Hepatocyte (in vitro differentiated cells): ENCODE measurements around the gene C8G. TPM values are rescaled to one million over a fixed set of nuclear protein-coding genes. Genes with fewer than 3 reads are reported as not detected.
A peak's percentile ranks its signal among the peaks of the same experiment; 100 is the strongest.

Source experiments
- DNase-seq: peaks from one replicate; pipeline ENCODE4 v3.0.0-alpha.2; 2016; ENCODE audit warnings: low spot score
- H2AFZ ChIP-seq: fragments of 200-600 bp; sonication (generic); 2 replicates; pipeline ENCODE4 v1.6.0; 2016; ENCODE audit warnings: antibody characterized with exemption, mild to moderate bottlenecking
- H3K27ac ChIP-seq: fragments of 200-600 bp; sonication (generic); 2 replicates; pipeline ENCODE4 v1.5.1; 2016; ENCODE audit warnings: mild to moderate bottlenecking
- H3K27me3 ChIP-seq: fragments of 200-600 bp; sonication (generic); 2 replicates; pipeline ENCODE4 v1.6.1; 2016
- H3K36me3 ChIP-seq: fragments of 200-600 bp; sonication (generic); replicated peaks from 2 replicates; pipeline ENCODE4 v1.5.1; 2016; ENCODE audit warnings: low read depth; ENCODE audit not compliant: insufficient read depth
- H3K4me1 ChIP-seq: fragments of 200-600 bp; sonication (generic); 2 replicates; pipeline ENCODE4 v1.5.1; 2016; ENCODE audit warnings: mild to moderate bottlenecking, moderate library complexity; ENCODE audit not compliant: insufficient read depth
- H3K4me2 ChIP-seq: fragments of 200-600 bp; sonication (generic); 2 replicates; pipeline ENCODE4 v1.6.0; 2016
- H3K4me3 ChIP-seq: fragments of 200-600 bp; sonication (generic); 2 replicates; pipeline ENCODE4 v1.5.1; 2016; ENCODE audit warnings: mild to moderate bottlenecking
- H3K79me2 ChIP-seq: fragments of 200-600 bp; sonication (generic); 2 replicates; pipeline ENCODE4 v1.6.0; 2017; ENCODE audit warnings: mild to moderate bottlenecking
- H3K9me2 ChIP-seq: fragments of 200-600 bp; sonication (generic); replicated peaks from 2 replicates; pipeline ENCODE4 v1.6.0; 2017; ENCODE audit warnings: mild to moderate bottlenecking; ENCODE audit not compliant: insufficient read depth
- H3K9me3 ChIP-seq: fragments of 200-600 bp; sonication (generic); 2 replicates; pipeline ENCODE4 v1.5.1; 2016; ENCODE audit warnings: low read depth, mild to moderate bottlenecking
- H4K20me1 ChIP-seq: fragments of 200-600 bp; sonication (generic); 2 replicates; pipeline ENCODE4 v1.6.0; 2016; ENCODE audit warnings: mild to moderate bottlenecking; ENCODE audit not compliant: insufficient read depth, poor library complexity, severe bottlenecking
- EZH2 ChIP-seq: fragments of 200-600 bp; sonication (generic); IDR thresholded peaks from 2 replicates; pipeline ENCODE4 v1.6.1; 2016; ENCODE audit warnings: antibody characterized with exemption, mild to moderate bottlenecking, borderline replicate concordance
- EZH2phosphoT487 ChIP-seq: fragments of 200-600 bp; sonication (generic); IDR thresholded peaks from one replicate; pipeline ENCODE4 v1.6.1; 2018; ENCODE audit warnings: antibody characterized with exemption, mild to moderate bottlenecking, low read depth, moderate library complexity; ENCODE audit not compliant: unreplicated experiment, severe bottlenecking
- WGBS: methylation state at CpG from one replicate; pipeline ENCODE4 v1.1.6; 2016; ENCODE audit warnings: low lambda C conversion rate; ENCODE audit errors: missing lambda C conversion rate; 5-methylcytosine and 5-hydroxymethylcytosine counted together
- polyA plus RNA-seq: library from polyadenylated mRNA; unstranded; fragments of >200 nt; fragmentation: Nextera tagmentation; extraction: Ambion mirVana; gene quantifications from 2 replicates; pipeline ENCODE4 v1.2.1, GENCODE V29; 2016
- total RNA-seq: library from RNA; depleted of rRNA; stranded (reverse); fragments of >200 nt; gene quantifications from 2 replicates; pipeline ENCODE4 v1.2.3, GENCODE V29; 2014
- TF ChIP-seq, protein P1 (sequence below): fragments of 200-600 bp; sonication (generic); IDR thresholded peaks from 2 replicates; pipeline ENCODE4 v1.5.1; 2016; ENCODE audit warnings: antibody characterized with exemption, mild to moderate bottlenecking; ENCODE audit not compliant: poor library complexity

The C8G gene
- total and polyA plus RNA-seq, 2 experiments from 2014 or later = 5.7 to 15.4 TPM

DNA sequence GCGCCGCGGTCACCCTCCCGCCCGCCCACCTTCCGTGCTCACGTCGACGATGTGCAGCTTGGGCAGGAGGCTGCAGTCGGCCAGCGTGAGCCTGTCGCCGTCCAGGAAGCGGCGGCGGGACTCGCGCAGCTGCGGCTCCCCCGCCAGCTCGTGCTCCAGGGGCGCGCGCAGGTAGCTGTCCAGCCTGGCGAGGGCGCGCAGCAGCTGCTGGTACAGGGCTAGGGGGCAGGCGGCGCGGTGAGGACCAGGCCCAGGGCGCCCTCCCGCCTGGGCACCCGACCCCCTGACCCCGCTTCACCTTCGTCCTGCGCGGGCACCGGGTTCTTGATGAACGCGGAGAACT is 49.8 kb downstream of the C8G start:
- Histone ChIP-seq H4K20me1 (no peaks in the 10 kb centered on the region), H3K27me3 (no peaks in the 10 kb centered on the region), H2AFZ (no peak overlapping the region), H3K79me2 (peaks cover 7% of the 10 kb centered on the region), H3K36me3 (no peaks in the 10 kb centered on the region), H3K27ac (no peak overlapping the region), H3K9me3 (no peaks in the 10 kb centered on the region), H3K9me2 (no peaks in the 10 kb centered on the region), H3K4me3 (no peak overlapping the region), H3K4me1 (peaks cover 17% of the 10 kb centered on the region), H3K4me2 (peak overlapping the region; percentile 57)
- DNase-seq = no peak
- TF ChIP-seq, protein P1, sequence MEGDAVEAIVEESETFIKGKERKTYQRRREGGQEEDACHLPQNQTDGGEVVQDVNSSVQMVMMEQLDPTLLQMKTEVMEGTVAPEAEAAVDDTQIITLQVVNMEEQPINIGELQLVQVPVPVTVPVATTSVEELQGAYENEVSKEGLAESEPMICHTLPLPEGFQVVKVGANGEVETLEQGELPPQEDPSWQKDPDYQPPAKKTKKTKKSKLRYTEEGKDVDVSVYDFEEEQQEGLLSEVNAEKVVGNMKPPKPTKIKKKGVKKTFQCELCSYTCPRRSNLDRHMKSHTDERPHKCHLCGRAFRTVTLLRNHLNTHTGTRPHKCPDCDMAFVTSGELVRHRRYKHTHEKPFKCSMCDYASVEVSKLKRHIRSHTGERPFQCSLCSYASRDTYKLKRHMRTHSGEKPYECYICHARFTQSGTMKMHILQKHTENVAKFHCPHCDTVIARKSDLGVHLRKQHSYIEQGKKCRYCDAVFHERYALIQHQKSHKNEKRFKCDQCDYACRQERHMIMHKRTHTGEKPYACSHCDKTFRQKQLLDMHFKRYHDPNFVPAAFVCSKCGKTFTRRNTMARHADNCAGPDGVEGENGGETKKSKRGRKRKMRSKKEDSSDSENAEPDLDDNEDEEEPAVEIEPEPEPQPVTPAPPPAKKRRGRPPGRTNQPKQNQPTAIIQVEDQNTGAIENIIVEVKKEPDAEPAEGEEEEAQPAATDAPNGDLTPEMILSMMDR = no peak
- TF ChIP-seq EZH2 (no peak), EZH2phosphoT487 (no peak)
- 66% methylated on average over 19 of the region's 40 CpGs for WGBS

GRCh38 chr9:136995362-136995761 is 50.3 kb downstream of the C8G start:
- WGBS = 100% methylated on average over 1 of the region's 30 CpGs
- no peak overlapping the region for H3K27ac ChIP-seq
- TF ChIP-seq, protein P1 = no peak
- no peak for TF ChIP-seq EZH2
- TF ChIP-seq EZH2phosphoT487 = no peak
- peaks cover 7% of the 10 kb centered on the region for H3K79me2 ChIP-seq
- H3K9me3 ChIP-seq = no peaks in the 10 kb centered on the region
- H3K4me3 ChIP-seq = no peak overlapping the region
- H3K36me3 ChIP-seq = no peaks in the 10 kb centered on the region
- DNase-seq = no peak
- no peaks in the 10 kb centered on the region for H4K20me1 ChIP-seq
- no peak overlapping the region for H2AFZ ChIP-seq
- H3K9me2 ChIP-seq = no peaks in the 10 kb centered on the region
- H3K27me3 ChIP-seq = no peaks in the 10 kb centered on the region
- H3K4me2 ChIP-seq = peak overlapping the region; percentile 85
- peaks cover 17% of the 10 kb centered on the region for H3K4me1 ChIP-seq

DNA sequence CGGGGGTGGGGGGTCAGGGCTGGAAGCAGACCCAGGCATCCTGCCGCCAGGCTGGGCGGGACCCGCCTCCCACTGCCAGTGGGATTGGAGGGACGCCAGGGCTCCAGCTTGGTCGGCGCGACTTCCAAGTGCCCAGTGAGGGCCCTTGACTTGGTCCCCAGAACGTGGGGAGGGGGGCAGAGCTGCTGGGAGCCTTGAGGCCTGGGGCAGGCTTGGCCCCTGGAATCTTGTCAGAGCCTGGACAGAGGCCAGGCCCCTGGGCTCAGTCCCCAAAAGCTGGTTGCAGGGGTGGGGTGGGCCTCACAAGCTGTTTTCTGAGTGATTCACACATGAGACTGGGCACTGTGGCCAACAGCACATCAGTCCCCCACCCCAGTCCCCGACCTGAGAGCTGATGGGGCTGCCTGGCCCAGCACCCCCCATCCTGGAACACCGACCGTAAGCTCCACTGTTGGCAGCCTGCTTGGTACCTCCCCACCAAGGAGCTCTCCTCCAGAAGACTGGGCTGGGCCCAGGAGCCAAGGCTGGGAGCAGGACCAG is 50.8 kb downstream of the C8G start:
- no peak overlapping the region for H3K4me3 ChIP-seq
- DNase-seq = no peak
- WGBS = 83% methylated on average over 9 of the region's 12 CpGs
- peaks cover 17% of the 10 kb centered on the region for H3K4me1 ChIP-seq
- TF ChIP-seq EZH2 = no peak
- no peak for TF ChIP-seq EZH2phosphoT487
- TF ChIP-seq, protein P1 = no peak
- no peaks in the 10 kb centered on the region for H3K36me3 ChIP-seq
- H2AFZ ChIP-seq = no peak overlapping the region
- no peaks in the 10 kb centered on the region for H3K9me2 ChIP-seq
- peak overlapping the region; percentile 85 for H3K4me2 ChIP-seq
- H3K27ac ChIP-seq = peak overlapping the region; percentile 35
- H3K79me2 ChIP-seq = peaks cover 7% of the 10 kb centered on the region
- H3K27me3 ChIP-seq = no peaks in the 10 kb centered on the region
- no peaks in the 10 kb centered on the region for H4K20me1 ChIP-seq
- H3K9me3 ChIP-seq = no peaks in the 10 kb centered on the region

Other genes with a start within 250 kb of the C8G start
Only the 30 nearest of the 32 such genes appear.
- gene DIPK1B, start 232.7 kb upstream of the C8G start, total RNA-seq = 31.7 and 33.3 TPM in 2 replicates
- 39.4 and 47.3 TPM in 2 replicates for gene DIPK1B, start 232.7 kb upstream of the C8G start, polyA plus RNA-seq
- gene LCN10, start 202.3 kb upstream of the C8G start, total RNA-seq = not detected in 2 replicates
- not detected in 2 replicates for gene LCN10, start 202.3 kb upstream of the C8G start, polyA plus RNA-seq
- gene LCN6, start 196.7 kb upstream of the C8G start, total RNA-seq = not detected in 2 replicates
- not detected in 2 replicates for gene LCN6, start 196.7 kb upstream of the C8G start, polyA plus RNA-seq
- gene LCN8, start 187.0 kb upstream of the C8G start, total RNA-seq = not detected in 2 replicates
- gene LCN8, start 187.0 kb upstream of the C8G start, polyA plus RNA-seq = not detected in 2 replicates
- 1.5 and 35.9 TPM in 2 replicates for gene LCN15, start 180.7 kb upstream of the C8G start, total RNA-seq
- 0.85 and 1.4 TPM in 2 replicates for gene LCN15, start 180.7 kb upstream of the C8G start, polyA plus RNA-seq
- 230 and 232 TPM in 2 replicates for gene TMEM141, start 153.9 kb upstream of the C8G start, total RNA-seq
- 372 and 385 TPM in 2 replicates for gene TMEM141, start 153.9 kb upstream of the C8G start, polyA plus RNA-seq
- gene CCDC183, start 148.9 kb upstream of the C8G start, total RNA-seq = 10.5 and 17.7 TPM in 2 replicates
- gene CCDC183, start 148.9 kb upstream of the C8G start, polyA plus RNA-seq = 32.1 and 56.4 TPM in 2 replicates
- gene RABL6, start 137.3 kb upstream of the C8G start, total RNA-seq = 67.2 and 72.3 TPM in 2 replicates
- gene RABL6, start 137.3 kb upstream of the C8G start, polyA plus RNA-seq = 103 and 110 TPM in 2 replicates
- 2.0 and 3.0 TPM in 2 replicates for gene AJM1, start 102.8 kb upstream of the C8G start, total RNA-seq
- gene AJM1, start 102.8 kb upstream of the C8G start, polyA plus RNA-seq = 7.2 and 7.7 TPM in 2 replicates
- gene PHPT1, start 95.8 kb upstream of the C8G start, total RNA-seq = 101 and 111 TPM in 2 replicates
- gene PHPT1, start 95.8 kb upstream of the C8G start, polyA plus RNA-seq = 384 and 390 TPM in 2 replicates
- gene MAMDC4, start 92.9 kb upstream of the C8G start, total RNA-seq = 7.9 and 8.5 TPM in 2 replicates
- gene MAMDC4, start 92.9 kb upstream of the C8G start, polyA plus RNA-seq = 12.7 and 16.9 TPM in 2 replicates
- 318 and 372 TPM in 2 replicates for gene EDF1, start 78.9 kb upstream of the C8G start, total RNA-seq
- gene EDF1, start 78.9 kb upstream of the C8G start, polyA plus RNA-seq = 508 and 568 TPM in 2 replicates
- 7.6 TPM in 2 replicates for gene TRAF2, start 58.7 kb upstream of the C8G start, total RNA-seq
- 12.4 and 12.6 TPM in 2 replicates for gene TRAF2, start 58.7 kb upstream of the C8G start, polyA plus RNA-seq
- gene FBXW5, start 505 bp upstream of the C8G start, total RNA-seq = 141 and 179 TPM in 2 replicates
- gene FBXW5, start 505 bp upstream of the C8G start, polyA plus RNA-seq = 160 and 172 TPM in 2 replicates
- gene LCN12, start 7.0 kb downstream of the C8G start, total RNA-seq = 1.6 and 4.1 TPM in 2 replicates
- 27.4 and 36.8 TPM in 2 replicates for gene LCN12, start 7.0 kb downstream of the C8G start, polyA plus RNA-seq
- 56.0 and 56.4 TPM in 2 replicates for gene PTGDS, start 32.3 kb downstream of the C8G start, total RNA-seq
- gene PTGDS, start 32.3 kb downstream of the C8G start, polyA plus RNA-seq = 290 and 383 TPM in 2 replicates
- gene LCNL1, start 37.8 kb downstream of the C8G start, total RNA-seq = 0.04 and 0.13 TPM in 2 replicates
- gene LCNL1, start 37.8 kb downstream of the C8G start, polyA plus RNA-seq = 0.47 and 2.2 TPM in 2 replicates
- gene PAXX, start 47.2 kb downstream of the C8G start, total RNA-seq = 35.1 and 39.5 TPM in 2 replicates
- 89.5 and 97.5 TPM in 2 replicates for gene PAXX, start 47.2 kb downstream of the C8G start, polyA plus RNA-seq
- gene CLIC3, start 51.3 kb downstream of the C8G start, total RNA-seq = 6.6 and 9.9 TPM in 2 replicates
- 45.0 and 63.5 TPM in 2 replicates for gene CLIC3, start 51.3 kb downstream of the C8G start, polyA plus RNA-seq
- 12.7 and 14.6 TPM in 2 replicates for gene ABCA2, start 83.0 kb downstream of the C8G start, total RNA-seq
- 15.6 and 21.8 TPM in 2 replicates for gene ABCA2, start 83.0 kb downstream of the C8G start, polyA plus RNA-seq
- not detected in 2 replicates for gene FUT7, start 86.8 kb downstream of the C8G start, total RNA-seq
- gene FUT7, start 86.8 kb downstream of the C8G start, polyA plus RNA-seq = 0.06 TPM in 1 of 2 replicates, not detected in the other
- 12.3 and 12.7 TPM in 2 replicates for gene NPDC1, start 100.9 kb downstream of the C8G start, total RNA-seq
- 69.8 and 72.7 TPM in 2 replicates for gene NPDC1, start 100.9 kb downstream of the C8G start, polyA plus RNA-seq
- 1.8 and 2.3 TPM in 2 replicates for gene ENTPD2, start 108.8 kb downstream of the C8G start, total RNA-seq
- gene ENTPD2, start 108.8 kb downstream of the C8G start, polyA plus RNA-seq = 1.1 and 3.2 TPM in 2 replicates
- gene SAPCD2, start 125.3 kb downstream of the C8G start, total RNA-seq = 4.6 and 7.5 TPM in 2 replicates
- 4.8 and 5.6 TPM in 2 replicates for gene SAPCD2, start 125.3 kb downstream of the C8G start, polyA plus RNA-seq
- 11.2 and 15.6 TPM in 2 replicates for gene UAP1L1, start 132.3 kb downstream of the C8G start, total RNA-seq
- gene UAP1L1, start 132.3 kb downstream of the C8G start, polyA plus RNA-seq = 39.1 and 40.1 TPM in 2 replicates
- 54.6 and 60.8 TPM in 2 replicates for gene MAN1B1, start 141.7 kb downstream of the C8G start, total RNA-seq
- gene MAN1B1, start 141.7 kb downstream of the C8G start, polyA plus RNA-seq = 94.2 and 101 TPM in 2 replicates
- 206 and 207 TPM in 2 replicates for gene DPP7, start 169.5 kb downstream of the C8G start, total RNA-seq
- 544 and 678 TPM in 2 replicates for gene DPP7, start 169.5 kb downstream of the C8G start, polyA plus RNA-seq
- not detected in 2 replicates for gene GRIN1, start 193.9 kb downstream of the C8G start, total RNA-seq
- not detected in 2 replicates for gene GRIN1, start 193.9 kb downstream of the C8G start, polyA plus RNA-seq
- gene LRRC26, start 224.8 kb downstream of the C8G start, total RNA-seq = 0.73 and 1.1 TPM in 2 replicates
- 0.89 and 2.6 TPM in 2 replicates for gene LRRC26, start 224.8 kb downstream of the C8G start, polyA plus RNA-seq
- gene TMEM210, start 226.8 kb downstream of the C8G start, total RNA-seq = not detected in 2 replicates
- not detected in 2 replicates for gene TMEM210, start 226.8 kb downstream of the C8G start, polyA plus RNA-seq